ENCODE data around the gene DDX31.

The DDX31 gene

DNA sequence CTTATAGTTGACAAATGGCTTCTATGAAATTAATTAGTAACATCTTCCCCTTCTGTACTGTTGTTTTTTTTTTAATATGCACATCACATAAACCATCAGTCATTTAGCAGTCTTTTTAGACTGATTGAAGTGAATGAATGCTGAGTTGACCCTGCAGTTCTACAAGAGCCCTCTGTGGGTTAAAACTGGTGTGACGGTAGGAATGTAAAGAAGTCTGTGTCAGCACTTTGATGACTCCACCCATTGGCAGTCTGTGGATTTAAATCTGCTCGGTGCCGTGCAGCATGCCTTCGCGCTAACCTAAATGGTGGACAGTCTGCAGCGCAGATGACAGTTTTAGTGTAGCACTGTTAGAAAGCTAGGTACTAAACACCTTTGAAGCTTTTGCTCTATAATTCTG is 3.6 kb upstream of the DDX31 start:
- no peak for DNase-seq (ENCODE audit: low read depth in 1 of 2, low spot score in 1 of 2)

GRCh38 chr9:132672413-132672690 is 2.6 kb upstream of the DDX31 start:
- DNase-seq (ENCODE audit: low read depth in 1 of 2, low spot score in 1 of 2): no peak

- DNase-seq (ENCODE audit: low read depth in 1 of 2, low spot score in 1 of 2): no peak
Observed at GRCh38 chr9:132671620-132672412, 2.0 kb upstream of the DDX31 start.

- DNase-seq (ENCODE audit: low read depth in 1 of 2, low spot score in 1 of 2): peak; percentile 29 to 79
Observed at GRCh38 chr9:132670457-132671391, 941 bp upstream of the DDX31 start, which contains the start of gene GTF3C4. TSS of gene GTF3C4 (plus strand) at chr9:132670464. CDS start at chr9:132670599, 135 bp downstream.

- no peak for DNase-seq (ENCODE audit: low read depth in 1 of 2, low spot score in 1 of 2)
Observed at GRCh38 chr9:132669319-132669697, 475 bp downstream of the DDX31 start.

DNA sequence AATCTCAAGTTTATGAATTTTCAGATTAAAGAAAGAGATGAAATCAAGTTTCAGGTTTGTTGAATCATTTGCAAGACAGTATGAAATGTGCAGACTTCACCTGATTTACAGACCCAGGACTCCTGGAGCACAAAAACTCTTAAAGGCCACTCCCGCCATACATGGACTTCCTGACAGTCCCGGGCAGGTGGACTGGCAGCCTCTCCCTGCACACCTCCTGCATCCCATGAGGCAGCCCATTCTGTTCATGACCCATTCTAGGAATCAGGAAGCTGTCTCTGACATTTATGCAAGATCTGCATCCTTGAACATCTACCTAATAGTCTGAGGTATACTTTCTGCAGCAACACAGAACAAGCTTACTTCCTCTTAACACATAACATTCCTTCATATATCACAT is 5.9 kb downstream of the DDX31 start:
- DNase-seq (ENCODE audit: low read depth in 1 of 2, low spot score in 1 of 2): no peak

GRCh38 chr9:132663117-132663516 is 6.7 kb downstream of the DDX31 start:
- no peak for DNase-seq (ENCODE audit: low read depth in 1 of 2, low spot score in 1 of 2)

- no peak for DNase-seq (ENCODE audit: low read depth in 1 of 2, low spot score in 1 of 2)
Observed at GRCh38 chr9:132662152-132662945, 7.4 kb downstream of the DDX31 start.

DNA sequence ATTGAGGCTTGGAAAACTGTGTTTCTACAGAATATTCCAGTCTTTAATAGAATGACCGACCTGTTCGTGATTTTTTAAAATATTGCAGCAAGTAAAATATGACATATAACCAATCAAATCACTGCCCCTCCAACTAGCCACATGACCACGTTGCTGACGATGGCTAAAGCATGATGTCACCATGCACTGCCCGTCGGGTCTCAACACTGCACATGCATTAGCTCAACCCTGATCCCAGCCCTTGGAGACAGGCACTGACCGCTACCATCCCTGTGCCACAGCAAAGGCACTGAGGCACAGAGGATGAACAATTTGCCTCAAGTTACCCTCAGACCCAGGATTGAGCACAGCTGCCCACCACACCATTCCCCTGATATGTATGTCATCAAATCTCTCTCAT is 13.5 kb downstream of the DDX31 start:
- DNase-seq (ENCODE audit: low read depth in 1 of 2, low spot score in 1 of 2): no peak

DNA sequence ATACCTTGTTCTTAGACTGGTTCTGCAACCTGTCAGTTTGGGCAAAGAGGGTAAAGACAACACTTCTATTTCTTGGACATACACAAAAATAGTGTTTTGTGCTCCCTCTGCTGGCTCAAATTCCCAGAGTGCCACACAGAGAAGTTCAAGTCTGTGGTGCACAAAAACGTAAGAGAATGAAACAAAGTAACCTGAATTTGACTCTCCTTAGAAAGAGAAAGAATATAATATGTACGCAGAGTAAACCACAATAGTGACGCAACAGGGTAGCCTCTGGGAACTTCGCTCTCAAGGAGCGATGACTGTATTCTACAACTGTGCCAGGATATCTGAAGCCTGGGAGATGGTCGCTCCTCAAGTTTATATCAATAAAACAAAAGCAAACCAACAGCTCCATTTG is 18.5 kb downstream of the DDX31 start:
- no peak for DNase-seq (ENCODE audit: low read depth in 1 of 2, low spot score in 1 of 2)

DNA sequence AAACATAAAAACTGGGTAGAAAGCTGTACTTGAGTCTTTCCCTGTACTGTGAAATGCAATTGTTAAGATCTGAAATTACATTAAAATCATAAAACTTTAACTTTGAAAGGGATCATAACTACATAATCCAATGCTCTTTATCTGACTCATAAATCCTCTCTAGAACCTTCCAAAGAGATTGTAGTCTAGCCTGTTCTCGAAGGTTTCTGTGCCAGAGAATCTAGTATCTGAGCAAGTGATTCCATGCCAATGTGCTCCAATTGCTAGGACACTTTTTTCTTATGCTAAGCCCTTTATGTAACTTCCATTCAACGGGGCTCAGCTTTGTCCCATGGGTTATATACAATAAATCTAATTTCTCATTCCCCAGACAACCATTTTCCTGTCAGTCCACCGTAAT is 21.1 kb downstream of the DDX31 start:
- no peak for DNase-seq (ENCODE audit: low read depth in 1 of 2, low spot score in 1 of 2)

- DNase-seq (ENCODE audit: low read depth in 1 of 2, low spot score in 1 of 2): no peak
Observed at GRCh38 chr9:132648283-132648682, 21.5 kb downstream of the DDX31 start.

- no peak for DNase-seq (ENCODE audit: low read depth in 1 of 2, low spot score in 1 of 2)
Observed at GRCh38 chr9:132647806-132648205, 22.0 kb downstream of the DDX31 start.

- no peak for DNase-seq (ENCODE audit: low read depth in 1 of 2, low spot score in 1 of 2)
Observed at GRCh38 chr9:132647355-132647754, 22.4 kb downstream of the DDX31 start.

DNA sequence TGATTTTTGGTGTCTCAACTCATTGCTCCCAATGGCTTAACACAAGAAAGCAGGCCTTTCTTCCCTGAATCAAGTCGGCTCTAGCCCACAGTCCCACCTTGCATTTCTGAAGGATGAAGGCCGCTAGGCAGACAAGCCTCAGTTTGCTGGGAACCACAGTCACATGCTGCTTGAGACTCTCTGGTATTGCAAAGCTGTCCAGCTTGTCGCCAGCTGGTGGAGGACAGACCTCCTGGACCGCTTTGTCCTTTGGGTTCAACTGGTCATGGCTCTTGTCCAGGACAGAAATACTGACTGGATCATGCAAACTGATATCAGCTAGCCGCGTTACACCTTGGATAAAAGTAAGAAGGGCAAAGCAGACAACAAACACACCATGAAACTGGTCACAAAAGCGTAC is 23.1 kb downstream of the DDX31 start:
- DNase-seq (ENCODE audit: low read depth in 1 of 2, low spot score in 1 of 2): no peak

- DNase-seq (ENCODE audit: low read depth in 1 of 2, low spot score in 1 of 2): no peak
Observed at GRCh38 chr9:132645711-132646110, 24.1 kb downstream of the DDX31 start.

- DNase-seq (ENCODE audit: low read depth in 1 of 2, low spot score in 1 of 2): no peak
Observed at GRCh38 chr9:132645306-132645705, 24.5 kb downstream of the DDX31 start.

- DNase-seq (ENCODE audit: low read depth in 1 of 2, low spot score in 1 of 2): no peak
Observed at GRCh38 chr9:132644251-132644650, 25.5 kb downstream of the DDX31 start.

GRCh38 chr9:132641216-132641615 is 28.6 kb downstream of the DDX31 start:
- no peak for DNase-seq (ENCODE audit: low read depth in 1 of 2, low spot score in 1 of 2)

- DNase-seq (ENCODE audit: low read depth in 1 of 2, low spot score in 1 of 2): no peak
Observed at GRCh38 chr9:132639322-132639721, 30.5 kb downstream of the DDX31 start.

DNA sequence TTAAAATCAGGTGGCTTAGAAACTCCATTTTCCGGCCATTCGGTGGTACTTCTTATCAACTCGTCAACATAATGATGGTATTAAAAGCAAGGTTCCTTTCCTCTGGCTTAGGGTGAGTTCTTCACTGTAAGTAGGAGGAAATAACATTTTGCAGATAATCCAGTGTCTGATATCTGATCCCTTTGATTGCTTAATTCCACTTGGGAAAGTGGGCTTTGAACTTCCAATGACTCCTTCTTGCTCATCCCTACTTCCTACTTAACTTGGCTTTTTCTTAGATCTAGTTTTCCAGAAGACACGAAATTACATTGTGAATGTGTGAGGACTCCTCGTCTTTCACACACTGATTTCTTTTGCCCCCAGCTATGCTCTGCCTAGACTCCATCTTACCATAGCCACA is 31.5 kb downstream of the DDX31 start:
- no peak for DNase-seq (ENCODE audit: low read depth in 1 of 2, low spot score in 1 of 2)

- DNase-seq (ENCODE audit: low read depth in 1 of 2, low spot score in 1 of 2): no peak
Observed at GRCh38 chr9:132637801-132638200, 32.0 kb downstream of the DDX31 start.
